Keratinocyte (primary cell): ENCODE results near the gene NOL7. TPM values are rescaled to one million over a fixed set of nuclear protein-coding genes. Genes with fewer than 3 reads are reported as not detected.

Experiments
- DNase-seq: peaks from one replicate; pipeline ENCODE4 v3.0.0-alpha.2; 2011; ENCODE audit warnings: low read depth, missing footprints, low spot score
- FAIRE-seq: peaks from 2 replicates; lab custom pipeline; 2011; peaks lifted over from hg19 to GRCh38; lab: Jason Lieb, UNC
- H2AFZ ChIP-seq: 2 replicates; pipeline ENCODE4 v1.6.0; 2012; ENCODE audit warnings: low read length, control low read depth, inconsistent platforms; ENCODE audit not compliant: control insufficient read depth
- H3K27ac ChIP-seq: 2 replicates; pipeline ENCODE4 v1.5.1; 2011; ENCODE audit warnings: low read length; ENCODE audit not compliant: control insufficient read depth, insufficient read depth
- H3K27me3 ChIP-seq: 3 replicates; pipeline ENCODE4 v1.6.0; 2011; ENCODE audit warnings: low read length; ENCODE audit not compliant: control insufficient read depth, insufficient read depth; ENCODE audit errors: extremely low read depth
- H3K36me3 ChIP-seq, 2 experiments: 2 replicates in 1 of 2; 3 replicates in 1 of 2; pipeline ENCODE4 v1.5.1; 2011; ENCODE audit warnings: low read length in 2 of 2, mild to moderate bottlenecking in 1 of 2; ENCODE audit not compliant: control insufficient read depth in 2 of 2, insufficient read depth in 2 of 2; ENCODE audit errors: extremely low read depth in 1 of 2
- H3K4me1 ChIP-seq: 3 replicates; pipeline ENCODE4 v1.5.1; 2011; ENCODE audit warnings: low read length; ENCODE audit not compliant: control insufficient read depth, insufficient read depth; ENCODE audit errors: extremely low read depth
- H3K4me2 ChIP-seq: 3 replicates; pipeline ENCODE4 v1.6.0; 2011; ENCODE audit warnings: low read depth, low read length; ENCODE audit not compliant: control insufficient read depth, insufficient read depth; ENCODE audit errors: extremely low read depth
- H3K4me3 ChIP-seq, 3 experiments: fragments of 200-600 bp in 1 of 3; sonication (generic) in 1 of 3; 2 replicates in 2 of 3; 3 replicates in 1 of 3; pipeline ENCODE4 v1.5.1; 2011 to 2016; ENCODE audit warnings: low read length in 3 of 3, mild to moderate bottlenecking in 3 of 3, control low read depth in 2 of 3, inconsistent platforms in 1 of 3, low read depth in 1 of 3, mixed read lengths in 1 of 3, mixed run types in 1 of 3, moderate library complexity in 1 of 3; ENCODE audit not compliant: control insufficient read depth in 2 of 3, insufficient read depth in 2 of 3; ENCODE audit errors: extremely low read depth in 1 of 3
- H3K79me2 ChIP-seq: 2 replicates; pipeline ENCODE4 v1.6.0; 2012; ENCODE audit warnings: low read length; ENCODE audit not compliant: control insufficient read depth, insufficient read depth
- H3K9ac ChIP-seq: 3 replicates; pipeline ENCODE4 v1.6.0; 2011; ENCODE audit warnings: low read length; ENCODE audit not compliant: control insufficient read depth, insufficient read depth; ENCODE audit errors: extremely low read depth
- H3K9me1 ChIP-seq: 3 replicates; pipeline ENCODE4 v1.6.0; 2011; ENCODE audit warnings: low read length; ENCODE audit not compliant: control insufficient read depth, insufficient read depth; ENCODE audit errors: extremely low read depth
- H3K9me3 ChIP-seq: 2 replicates; pipeline ENCODE4 v1.5.1; 2012; ENCODE audit warnings: low read depth, low read length; ENCODE audit not compliant: control insufficient read depth
- H4K20me1 ChIP-seq: 3 replicates; pipeline ENCODE4 v1.6.0; 2011; ENCODE audit warnings: low read length; ENCODE audit not compliant: control insufficient read depth, insufficient read depth; ENCODE audit errors: extremely low read depth
- CTCF ChIP-seq, 3 experiments: IDR thresholded peaks in 1 of 3; conservative IDR thresholded peaks in 1 of 3; optimal IDR thresholded peaks in 1 of 3; 2 replicates in 2 of 3; 3 replicates in 1 of 3; pipeline versions ENCODE3 to v1.5.1; 2011; ENCODE audit warnings: low read length in 3 of 3, mild to moderate bottlenecking in 3 of 3, moderate library complexity in 2 of 3, control low read depth in 1 of 3, inconsistent platforms in 1 of 3; ENCODE audit not compliant: insufficient read depth in 2 of 3; ENCODE audit errors: extremely low read depth in 1 of 3
- EZH2 ChIP-seq: IDR thresholded peaks from one replicate; pipeline ENCODE4 v1.6.1; 2012; ENCODE audit warnings: inconsistent platforms, mild to moderate bottlenecking, low read length, moderate library complexity
- dilution Hi-C: fragments of 300-500 bp; cut with MboI; formaldehyde crosslinking; loops from one replicate; pipeline ENCODE4 v1.7.0; 2020; ENCODE audit warnings: low sequenced_read_pairs; ENCODE audit not compliant: extremely low pct_ligation_motif_present
- polyA plus RNA-seq, 5 experiments: library from polyadenylated mRNA; depleted of rRNA in 3 of 5; stranded (reverse) in 3 of 5; stranded (forward) in 1 of 5; unstranded in 1 of 5; fragments of >200 nt; gene quantifications; 1 replicate in 1 of 5; 2 replicates in 3 of 5; 3 replicates in 1 of 5; pipeline versions ENCODE4 v1.2.1 to v1.2.3, GENCODE V29; 2011 to 2012; ENCODE audit warnings: missing spikeins in 2 of 5, low read depth in 1 of 5, low replicate concordance in 1 of 5

Gene NOL7
- polyA plus RNA-seq, 1 donor (not counting 4 experiments of a cell fraction or from before 2014, with no cell fraction given) = 45.3 TPM

- Histone ChIP-seq H3K4me1 (no peaks in the 10 kb centered on the region), H3K27me3 (no peaks in the 10 kb centered on the region), H3K79me2 (no peaks in the 10 kb centered on the region), H3K4me2 (no peak overlapping the region), H2AFZ (no peak overlapping the region), H3K36me3 (peaks cover 7 to 11% of the 10 kb centered on the region in 2 experiments), H3K9me3 (no peaks in the 10 kb centered on the region), H3K4me3 (no peak overlapping the region), H3K9ac (no peak overlapping the region), H3K27ac (no peak overlapping the region), H4K20me1 (no peaks in the 10 kb centered on the region), H3K9me1 (no peaks in the 10 kb centered on the region)
- FAIRE-seq (no peak), DNase-seq (no peak)
- dilution Hi-C loops = no loop called here
- TF ChIP-seq CTCF (optimal IDR thresholded peaks at IDR 0.05 in 1 of 3, IDR thresholded peaks at IDR 0.05 in 1 of 3, conservative IDR thresholded peaks at IDR 0.05 in 1 of 3; ENCODE audit: extremely low read depth in 1 of 3, insufficient read depth in 2 of 3, low read length in 3 of 3) (no peak), EZH2 (no peak)
These were observed 28.3 kb upstream of the NOL7 start for GRCh38 chr6:13586603-13587542.

DNA sequence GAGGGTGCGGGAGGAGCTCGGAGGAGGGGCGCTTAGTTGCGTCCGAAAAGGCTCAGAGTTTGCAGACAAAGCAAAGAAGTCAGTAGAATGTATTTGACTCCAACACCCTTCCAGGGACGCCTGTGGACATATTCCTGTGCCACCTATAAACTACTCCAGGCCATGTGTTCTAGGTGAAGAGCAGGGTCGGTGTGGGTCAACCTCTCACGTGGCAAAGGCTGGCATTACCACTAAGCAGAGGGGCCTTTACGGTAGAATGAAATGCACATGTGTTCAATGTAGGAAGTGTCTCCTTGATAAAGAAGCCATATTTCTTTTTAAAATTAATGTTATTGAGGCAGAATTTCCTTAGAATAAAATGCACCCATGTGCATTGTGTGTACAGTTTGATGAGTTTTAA is 25.3 kb upstream of the NOL7 start:
- H3K27ac ChIP-seq = no peak overlapping the region
- no peaks in the 10 kb centered on the region for H3K4me1 ChIP-seq
- H3K27me3 ChIP-seq = no peaks in the 10 kb centered on the region
- no peak overlapping the region for H3K9ac ChIP-seq
- peaks cover 10 to 14% of the 10 kb centered on the region in 2 experiments for H3K36me3 ChIP-seq
- dilution Hi-C loops = no loop called here
- H3K79me2 ChIP-seq = no peaks in the 10 kb centered on the region
- FAIRE-seq (no peak), DNase-seq (no peak)
- no peaks in the 10 kb centered on the region for H3K9me3 ChIP-seq
- H3K4me3 ChIP-seq = no peak overlapping the region
- H2AFZ ChIP-seq = no peak overlapping the region
- H3K4me2 ChIP-seq = no peak overlapping the region
- TF ChIP-seq EZH2 = no peak
- no peak for TF ChIP-seq CTCF (optimal IDR thresholded peaks at IDR 0.05 in 1 of 3, IDR thresholded peaks at IDR 0.05 in 1 of 3, conservative IDR thresholded peaks at IDR 0.05 in 1 of 3; ENCODE audit: extremely low read depth in 1 of 3, insufficient read depth in 2 of 3, low read length in 3 of 3)
- H4K20me1 ChIP-seq = no peaks in the 10 kb centered on the region
- no peaks in the 10 kb centered on the region for H3K9me1 ChIP-seq
